8988T (cell line): ENCODE data around the gene NAGK.
"Not testable (repeated sequence)": the region's sequence is repeated elsewhere in the genome, so short reads cannot be mapped to it uniquely, and the experiment has no call there.

Source experiments
- DNase-seq: peaks from one replicate; pipeline ENCODE4 v3.0.0; 2011

The NAGK gene

GRCh38 chr2:71070294-71071093 lies 2.0 kb downstream of the NAGK start:
- peak; percentile 57 for DNase-seq

- DNase-seq = no peak
Measured at GRCh38 chr2:71071681-71072398, 3.4 kb downstream of the NAGK start.

DNA sequence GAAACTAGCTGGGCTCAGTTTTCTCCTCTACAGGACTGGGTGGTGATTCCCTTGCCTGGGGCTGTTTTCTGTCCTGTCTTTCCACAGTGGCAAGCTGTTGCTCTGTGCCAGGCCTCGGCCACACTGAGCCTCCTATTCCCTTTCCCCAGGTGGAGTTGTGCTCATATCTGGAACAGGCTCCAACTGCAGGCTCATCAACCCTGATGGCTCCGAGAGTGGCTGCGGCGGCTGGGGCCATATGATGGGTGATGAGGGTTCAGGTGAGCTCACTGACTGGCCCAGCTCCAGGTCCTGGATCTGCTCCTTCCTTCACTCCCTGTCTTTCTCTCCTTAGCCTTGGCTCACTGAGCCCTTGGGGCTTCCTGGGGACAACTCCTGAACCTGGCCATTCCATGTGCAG lies 4.0 kb downstream of the NAGK start:
- DNase-seq = no peak

DNA sequence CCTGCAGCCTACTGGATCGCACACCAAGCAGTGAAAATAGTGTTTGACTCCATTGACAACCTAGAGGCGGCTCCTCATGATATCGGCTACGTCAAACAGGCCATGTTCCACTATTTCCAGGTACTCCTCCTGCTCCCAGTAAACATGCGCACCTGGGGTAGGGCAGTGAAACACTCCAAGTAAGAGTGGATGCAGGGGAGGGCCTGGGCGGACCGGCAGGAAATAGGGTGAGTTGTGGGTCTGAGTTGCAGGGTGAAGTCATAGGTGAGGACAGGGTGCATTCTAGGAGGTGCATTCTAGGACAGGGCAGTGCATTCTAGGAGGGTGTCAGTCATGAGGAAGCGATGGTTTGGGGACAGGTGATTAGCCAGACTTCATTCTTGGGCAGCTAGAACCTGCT lies 5.0 kb downstream of the NAGK start:
- DNase-seq = no peak

GRCh38 chr2:71074893-71075395 lies 6.5 kb downstream of the NAGK start:
- no peak for DNase-seq

DNA sequence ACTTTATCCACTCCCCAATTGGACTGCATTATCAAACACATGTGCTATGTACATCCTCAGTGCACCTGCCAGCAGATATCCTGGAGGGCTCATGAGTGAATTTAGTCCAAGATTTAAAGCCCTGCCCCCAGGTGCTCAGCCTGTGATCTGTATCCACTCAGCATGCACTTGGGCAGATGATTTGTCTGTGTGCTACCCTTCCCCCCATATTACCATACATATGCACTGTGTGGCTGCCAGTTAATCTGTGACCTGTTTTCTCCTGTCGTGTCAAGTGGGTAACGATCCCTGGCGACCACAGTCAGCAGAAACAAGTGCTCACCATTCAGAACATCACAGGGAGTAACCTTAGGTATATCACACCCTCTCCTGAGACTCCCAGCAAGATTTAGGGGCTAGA lies 10.2 kb downstream of the NAGK start:
- DNase-seq = no peak

- no peak for DNase-seq
Measured at GRCh38 chr2:71082402-71083252, 14.2 kb downstream of the NAGK start.

- not testable (repeated sequence) for DNase-seq
Measured at GRCh38 chr2:71083297-71083696, 14.8 kb downstream of the NAGK start.

GRCh38 chr2:71083752-71084312 lies 15.4 kb downstream of the NAGK start:
- not testable (repeated sequence) for DNase-seq

GRCh38 chr2:71085325-71086003 lies 17.0 kb downstream of the NAGK start:
- DNase-seq = not testable (repeated sequence)

- DNase-seq = not testable (repeated sequence)
Measured at GRCh38 chr2:71089475-71089874, 21.0 kb downstream of the NAGK start.

DNA sequence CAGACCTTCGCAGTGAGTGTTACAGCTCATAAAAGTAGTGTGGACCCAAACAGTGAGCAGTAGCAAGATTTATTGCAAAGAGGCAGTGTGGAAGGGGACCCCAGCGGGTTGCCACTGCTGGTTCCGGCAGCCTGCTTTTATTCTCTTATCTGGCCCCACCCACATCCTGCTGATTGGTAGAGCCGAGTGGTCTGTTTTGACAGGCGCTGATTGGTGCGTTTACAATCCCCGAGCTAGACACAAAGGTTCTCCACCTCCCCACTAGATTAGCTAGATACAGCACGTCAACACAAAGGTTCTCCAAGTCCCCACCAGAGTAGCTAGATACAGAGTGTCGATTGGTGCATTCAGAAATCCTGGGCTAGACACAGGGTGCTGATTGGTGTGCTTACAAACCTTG lies 23.4 kb downstream of the NAGK start:
- DNase-seq = not testable (repeated sequence)

GRCh38 chr2:71092491-71093260 lies 24.2 kb downstream of the NAGK start:
- not testable (repeated sequence) for DNase-seq

DNA sequence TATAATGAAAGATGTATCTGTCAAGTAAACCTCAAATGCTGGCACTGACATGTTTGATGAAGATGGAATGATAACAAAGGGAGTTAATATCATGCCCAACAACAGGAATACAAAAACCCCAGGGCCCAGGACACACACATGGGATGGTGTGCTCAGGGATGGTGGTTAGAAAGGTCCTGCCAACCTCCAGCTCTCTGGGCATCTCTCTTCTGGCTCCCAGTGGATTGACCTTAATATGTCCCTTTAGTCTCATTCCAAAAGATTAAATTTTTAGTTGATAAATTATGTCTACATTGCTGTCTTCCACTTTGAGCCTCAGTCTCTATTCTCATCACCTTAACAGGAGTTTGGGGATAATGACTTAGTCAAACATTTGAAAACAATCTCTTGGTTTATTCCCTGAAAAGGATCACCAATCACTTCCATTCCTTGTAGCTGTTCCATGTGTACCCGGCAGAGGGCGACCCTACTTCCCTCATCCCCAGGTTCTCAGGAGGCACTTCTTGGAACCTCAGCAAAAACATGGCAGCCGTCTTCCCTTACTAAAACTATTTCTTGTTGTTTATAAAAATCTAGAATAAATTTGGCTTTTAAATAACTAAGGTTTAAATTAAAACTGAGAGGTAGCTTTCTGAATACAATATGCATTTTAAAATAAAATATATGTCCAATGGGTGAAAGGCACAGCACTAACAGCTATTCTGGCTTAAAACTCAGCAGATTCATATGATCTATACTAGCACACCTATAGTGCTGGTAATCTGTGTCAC lies 31.9 kb downstream of the NAGK start:
- DNase-seq = peak; percentile 58

DNA sequence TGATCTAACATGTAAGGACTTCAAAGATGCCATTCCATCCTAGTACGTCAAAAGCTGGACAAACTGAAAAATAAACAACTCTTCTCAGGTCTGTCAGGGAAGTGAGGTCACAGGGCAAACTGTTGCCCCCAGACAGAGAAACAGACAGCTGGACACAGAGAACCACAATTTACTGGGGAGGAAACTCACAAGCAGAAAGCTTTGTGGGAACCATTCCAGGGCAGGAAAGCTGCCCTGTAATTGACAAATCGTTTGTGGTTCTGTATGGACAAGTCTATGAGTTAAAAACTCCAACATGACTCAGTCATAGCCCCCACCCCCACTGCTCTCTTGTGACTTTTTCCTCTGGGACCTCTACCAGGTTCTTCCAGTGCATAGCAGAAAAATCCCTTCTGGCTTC lies 33.2 kb downstream of the NAGK start:
- no peak for DNase-seq

DNA sequence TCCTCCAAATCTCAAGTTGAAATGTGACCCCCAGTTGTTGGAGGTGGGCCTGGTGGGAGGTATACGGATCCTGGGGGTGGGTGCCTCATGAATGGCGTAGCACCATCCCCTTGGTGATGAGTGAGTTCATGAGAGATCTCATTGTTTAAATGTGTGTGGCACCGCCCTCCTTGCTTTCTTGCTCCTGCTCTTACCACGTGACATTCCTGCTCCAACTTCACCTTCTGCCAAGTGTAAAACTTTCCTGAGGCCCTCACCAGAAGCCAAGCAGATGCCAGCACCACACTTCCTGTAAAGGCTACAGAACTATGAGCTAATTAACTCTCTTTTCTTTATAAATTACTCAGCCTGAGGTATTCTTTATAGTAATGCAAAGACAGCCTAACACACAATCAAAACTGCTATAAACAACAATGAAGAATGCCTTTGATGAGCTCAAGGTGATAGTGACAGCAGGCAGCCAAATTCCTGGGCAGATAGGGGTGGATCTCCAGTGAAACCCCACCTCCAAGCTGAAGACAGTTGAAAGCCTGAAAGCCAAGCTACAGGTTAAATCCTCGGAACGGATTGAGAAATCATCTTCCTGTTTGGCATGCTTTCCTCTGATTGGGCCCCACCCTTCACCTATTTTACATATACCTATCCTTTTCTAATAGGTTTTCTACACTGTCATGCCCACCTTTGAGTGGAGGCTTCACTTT lies 34.7 kb downstream of the NAGK start:
- DNase-seq = no peak

DNA sequence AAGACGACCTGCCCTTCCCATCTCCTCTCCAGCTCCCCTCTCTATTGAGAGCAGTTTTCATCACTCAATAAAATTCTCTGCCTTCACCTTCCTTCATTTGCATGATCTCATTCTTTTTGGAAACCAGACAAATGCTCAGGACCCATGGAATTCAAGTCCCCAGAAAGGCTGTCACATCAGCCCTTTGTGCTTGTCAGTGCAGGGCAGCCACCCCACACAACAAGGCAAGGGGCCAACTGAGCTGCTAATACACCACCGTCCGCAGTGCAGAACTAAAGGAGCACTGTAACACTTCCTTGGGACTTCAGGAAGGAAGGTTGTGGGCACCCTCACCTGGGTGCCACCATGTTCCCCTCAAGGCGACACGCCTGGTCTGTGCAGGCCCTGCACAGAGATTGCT lies 35.4 kb downstream of the NAGK start:
- no peak for DNase-seq

DNA sequence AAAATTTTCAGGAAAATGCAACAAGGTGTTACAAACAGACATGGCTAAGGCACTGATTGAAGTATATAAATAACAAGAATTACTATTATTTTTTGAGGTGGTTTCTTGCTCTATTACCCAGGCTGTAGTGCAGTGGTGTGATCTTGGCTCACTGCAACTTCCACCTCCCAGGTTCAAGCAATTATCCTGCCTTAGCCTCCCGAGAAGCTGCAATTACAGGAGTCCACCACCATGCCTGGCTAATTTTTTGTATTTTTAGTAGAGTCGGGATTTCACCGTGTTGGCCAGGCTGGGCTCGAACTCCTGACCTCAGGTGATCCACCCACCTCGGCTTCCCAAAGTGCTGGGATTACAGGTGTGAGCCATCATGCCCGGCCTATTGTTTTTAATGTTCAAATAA lies 38.0 kb downstream of the NAGK start:
- not testable (repeated sequence) for DNase-seq

DNA sequence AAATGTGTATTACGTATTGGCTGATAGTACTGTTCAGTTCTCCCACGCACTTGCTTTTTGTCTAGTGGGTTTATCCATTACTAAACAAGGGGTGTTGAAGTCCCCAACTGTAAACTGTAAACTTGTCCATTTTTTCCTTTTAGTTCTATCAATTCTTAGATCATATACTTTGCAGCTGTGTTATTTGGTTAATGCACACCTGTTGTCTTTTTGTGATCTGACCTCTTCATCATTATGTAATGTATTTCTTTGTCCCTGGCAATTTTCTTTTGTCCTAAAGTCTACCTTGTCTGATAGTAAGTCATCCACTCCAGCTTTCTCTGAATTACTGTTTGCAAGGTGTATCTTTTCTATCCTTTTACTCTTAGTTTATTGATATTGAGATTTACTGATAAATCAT lies 39.6 kb downstream of the NAGK start:
- DNase-seq = no peak

DNA sequence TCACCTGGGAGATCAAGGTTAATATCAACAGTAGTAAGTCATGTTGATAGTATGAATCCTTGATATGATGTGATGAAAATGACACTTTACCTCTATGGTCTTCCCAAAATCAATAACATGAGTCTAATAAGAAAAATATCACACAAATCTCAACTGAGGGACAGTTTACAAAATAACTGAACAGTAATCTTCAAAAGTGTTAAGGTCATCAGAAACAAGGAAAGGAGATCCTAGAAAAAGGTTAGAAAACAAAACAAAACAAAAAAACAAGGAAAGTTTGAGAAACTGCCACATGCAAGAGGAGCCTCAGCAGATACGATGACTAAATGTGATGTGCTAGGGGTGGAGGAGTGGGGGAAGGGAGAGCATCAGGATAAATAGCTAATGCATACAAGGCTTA lies 45.4 kb downstream of the NAGK start:
- DNase-seq = no peak
